HepG2 (cell line): ENCODE results near the gene DND1. TPM values are rescaled to one million over a fixed set of nuclear protein-coding genes. Genes with fewer than 3 reads are reported as not detected.

Experiments
- ARNT ChIP-seq: fragments of 450-650 bp; IDR thresholded peaks from 2 replicates; pipeline ENCODE4 v1.6.1; 2017
- BCL6 ChIP-seq: IDR thresholded peaks from 2 replicates; pipeline ENCODE4 v1.6.1; 2016; ENCODE audit warnings: missing genetic modification reagents, missing compliant biosample characterization
- DMTF1 ChIP-seq: sonication (generic); formaldehyde crosslinking; IDR thresholded peaks from 2 replicates; pipeline ENCODE4 v1.4.0; 2020; ENCODE audit warnings: mild to moderate bottlenecking, missing genetic modification reagents
- KDM5A ChIP-seq: fragments of 200-600 bp; sonication (generic); IDR thresholded peaks from 2 replicates; pipeline ENCODE4 v1.7.0; 2018; ENCODE audit warnings: antibody characterized with exemption, mild to moderate bottlenecking, low read length, borderline replicate concordance
- LRRFIP1 ChIP-seq: sonication (generic); formaldehyde crosslinking; conservative IDR thresholded peaks from 2 replicates; pipeline ENCODE4 v1.4.0; 2020; ENCODE audit warnings: missing genetic modification reagents
- NFRKB ChIP-seq: fragments of 450-650 bp; IDR thresholded peaks from 2 replicates; pipeline ENCODE4 v1.6.1; 2017
- POGZ ChIP-seq: sonication (generic); formaldehyde crosslinking; IDR thresholded peaks from 2 replicates; pipeline ENCODE4 v1.4.0; 2020; ENCODE audit warnings: mild to moderate bottlenecking, missing genetic modification reagents
- REPIN1 ChIP-seq: sonication (generic); formaldehyde crosslinking; IDR thresholded peaks from 2 replicates; pipeline ENCODE4 v1.8.0; 2022; ENCODE audit warnings: missing genetic modification reagents, low read depth, mild to moderate bottlenecking, borderline replicate concordance
- SALL2 ChIP-seq: sonication (generic); formaldehyde crosslinking; IDR thresholded peaks from 2 replicates; pipeline ENCODE4 v1.8.1; 2023; ENCODE audit warnings: mild to moderate bottlenecking, missing genetic modification reagents, inconsistent platforms
- SOX6 ChIP-seq, 2 experiments: fragments of 450-650 bp in 1 of 2; sonication (generic) in 1 of 2; formaldehyde crosslinking in 1 of 2; IDR thresholded peaks; 2 replicates each; pipeline versions ENCODE4 v1.4.0 to v1.6.1; 2017 to 2020; ENCODE audit warnings: antibody characterized with exemption in 1 of 2, mild to moderate bottlenecking in 1 of 2, missing genetic modification reagents in 1 of 2
- TAF15 ChIP-seq: fragments of 200-400 bp; formaldehyde crosslinking; IDR thresholded peaks from one replicate; pipeline ENCODE4 v1.6.1; 2018; ENCODE audit warnings: mild to moderate bottlenecking, low read depth, low read length; ENCODE audit not compliant: poor library complexity, severe bottlenecking
- ZBTB33 ChIP-seq: sonication (generic); formaldehyde crosslinking; IDR thresholded peaks from 2 replicates; pipeline ENCODE4 v1.4.0; 2020; ENCODE audit warnings: missing genetic modification reagents
- ZFYVE20 ChIP-seq: sonication (generic); formaldehyde crosslinking; IDR thresholded peaks from 2 replicates; pipeline ENCODE4 v1.8.0; 2023; ENCODE audit warnings: low read depth, mild to moderate bottlenecking, moderate library complexity, missing genetic modification reagents, borderline replicate concordance
- ZKSCAN5 ChIP-seq: sonication (generic); formaldehyde crosslinking; IDR thresholded peaks from 2 replicates; pipeline ENCODE4 v1.5.1; 2020; ENCODE audit warnings: mild to moderate bottlenecking, missing genetic modification reagents
- ZNF20 ChIP-seq: sonication (generic); formaldehyde crosslinking; IDR thresholded peaks from 2 replicates; pipeline ENCODE4 v1.4.0; 2020; ENCODE audit warnings: mild to moderate bottlenecking, moderate library complexity, missing genetic modification reagents
- ZNF275 ChIP-seq: sonication (generic); formaldehyde crosslinking; IDR thresholded peaks from 2 replicates; pipeline ENCODE4 v1.8.0; 2022; ENCODE audit warnings: missing genetic modification reagents, mild to moderate bottlenecking, inconsistent platforms, borderline replicate concordance
- ZNF629 ChIP-seq: sonication (generic); formaldehyde crosslinking; conservative IDR thresholded peaks from 2 replicates; pipeline ENCODE4 v1.5.0; 2020; ENCODE audit warnings: missing genetic modification reagents
- ZNF780A ChIP-seq: sonication (generic); formaldehyde crosslinking; IDR thresholded peaks from 2 replicates; pipeline ENCODE4 v1.8.0; 2022; ENCODE audit warnings: mild to moderate bottlenecking, missing genetic modification reagents, moderate library complexity
- polyA plus RNA-seq, 8 experiments: library from polyadenylated mRNA; depleted of rRNA in 3 of 8; stranded (reverse) in 7 of 8; unstranded in 1 of 8; fragments of >200 nt; fragmentation: Illumina TruSeq in 4 of 8; extraction: Trizol in 4 of 8; gene quantifications; 2 replicates each; pipeline versions ENCODE4 v1.2.1 to v1.2.3, GENCODE V29; 2011 to 2016; ENCODE audit warnings: low read depth in 4 of 8, missing spikeins in 1 of 8, mixed read lengths in 1 of 8; ENCODE audit not compliant: insufficient read depth in 1 of 8
- total RNA-seq, 5 experiments: library from RNA; depleted of rRNA; stranded (reverse); fragments of >200 nt; fragmentation: Illumina TruSeq; extraction: Trizol; gene quantifications; 2 replicates each; pipeline ENCODE4 v1.2.3, GENCODE V29; 2016; ENCODE audit warnings: low read depth in 1 of 5

DND1 gene
- total and polyA plus RNA-seq, 2 of the 13 experiments (the other 11 are each of a cell fraction or from before 2014, with no cell fraction given): 0.48 to 0.55 TPM

GRCh38 chr5:140639148-140639981 lies 34.0 kb downstream of the DND1 start, which contains the start of gene TMCO6 (continued):
- TF ChIP-seq SOX6 (IDR thresholded peaks at IDR 0.05) (no peak), SOX6 (CRISPR knock-in tag; IDR thresholded peaks at IDR 0.05) (peak; percentile 92), TAF15 (peak; percentile 97), SALL2 (CRISPR knock-in tag) (peak; percentile 75; the same call in 1 of the 2 replicates), ZNF275 (CRISPR knock-in tag) (peak; percentile 62; the same call in 1 of the 2 replicates), ZNF629 (peak; percentile 2; the same call in 1 of the 2 replicates), ZKSCAN5 (CRISPR knock-in tag) (no peak), ZNF20 (CRISPR knock-in tag) (no peak), ZFYVE20 (CRISPR knock-in tag) (no peak), POGZ (CRISPR knock-in tag) (peak; percentile 16; the same call in 1 of the 2 replicates), LRRFIP1 (CRISPR knock-in tag) (no peak), ARNT (no peak), ZNF780A (CRISPR knock-in tag) (no peak), REPIN1 (CRISPR knock-in tag) (peak; percentile 81), KDM5A (peak; percentile 54; the same call in 1 of the 2 replicates), NFRKB (no peak; the same call in 1 of the 2 replicates), DMTF1 (CRISPR knock-in tag) (no peak), BCL6 (peak; percentile 96), ZBTB33 (CRISPR knock-in tag) (0 out of 2 replicates have a peak, but pooled peaks have one; percentile 34)
